OCI-LY3 (cell line): ENCODE results near the gene TBC1D7.

ENCODE experiments used
- CTCF ChIP-seq: fragments of 200-600, 300-600 bp; sonication (generic); IDR thresholded peaks from 2 replicates; pipeline ENCODE4 v1.5.1; 2014; ENCODE audit warnings: antibody characterized with exemption, low read length, low read depth
- EZH2phosphoT487 ChIP-seq: fragments of 200-600 bp; shearing (Covaris generic); IDR thresholded peaks from 2 replicates; pipeline ENCODE4 v1.6.1; 2018; ENCODE audit warnings: antibody characterized with exemption, mixed run types, low read depth

- TF ChIP-seq CTCF (peak; percentile 40), EZH2phosphoT487 (no peak)
Observed at GRCh38 chr6:13278164-13278563, 50.2 kb downstream of the TBC1D7 start.
